Loucy (cell line): ENCODE data around the gene TMEM42.

ENCODE experiments used
- CTCF ChIP-seq: fragments of 200-600 bp; sonication (generic); conservative IDR thresholded peaks from 2 replicates; pipeline ENCODE4 v1.5.1; 2014; ENCODE audit warnings: mild to moderate bottlenecking, antibody characterized with exemption, low read length
- EZH2phosphoT487 ChIP-seq: fragments of 200-600 bp; IDR thresholded peaks from 2 replicates; pipeline ENCODE4 v1.6.1; 2018; ENCODE audit warnings: antibody characterized with exemption, mild to moderate bottlenecking, moderate library complexity, borderline replicate concordance

DNA sequence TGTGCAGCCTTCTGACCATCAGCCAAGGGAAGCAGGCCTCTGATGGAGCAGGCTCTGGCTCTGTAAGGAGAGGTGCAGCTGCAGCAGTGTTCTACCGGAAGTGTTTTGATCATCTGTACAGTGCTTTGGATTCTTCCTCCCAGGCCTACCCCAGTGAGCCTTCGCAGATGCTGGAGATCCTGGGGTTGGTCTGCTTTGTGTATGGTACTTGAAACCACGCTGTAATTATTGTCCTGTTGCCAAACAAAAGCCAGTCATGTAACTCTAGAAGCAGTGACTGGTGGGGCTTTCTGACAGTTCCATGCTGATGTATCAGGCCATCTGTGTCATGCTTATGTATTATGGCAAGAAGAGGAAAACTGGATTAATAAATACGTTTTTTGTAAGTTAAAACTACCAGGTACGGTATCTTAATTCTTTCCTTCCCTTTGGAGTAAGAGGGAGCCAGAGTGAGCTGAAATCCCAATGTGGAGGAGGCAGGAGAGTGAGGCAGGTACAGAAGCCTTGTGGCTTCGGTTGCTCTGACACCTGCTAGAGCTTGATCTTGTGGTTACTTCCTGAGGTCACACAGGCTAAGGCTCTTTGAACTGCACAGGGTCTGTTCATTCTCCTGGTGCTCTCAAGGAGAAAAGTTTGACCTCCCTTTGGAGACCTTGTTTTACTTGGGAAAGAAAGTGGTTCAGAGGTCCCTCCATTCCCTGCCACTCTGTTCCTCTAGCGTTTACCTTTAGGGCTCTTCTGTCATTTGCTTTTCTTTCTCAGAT, 3.7 kb downstream of the TMEM42 start:
- no peak for TF ChIP-seq CTCF
- TF ChIP-seq EZH2phosphoT487: no peak
